ENCODE results near the gene HNRNPCL1.

GRCh38 chr1:12851779-12852178, 3.3 kb upstream of the HNRNPCL1 start:
- no peak for TF ChIP-seq POLR2AphosphoS5 (IDR thresholded peaks at IDR 0.05; ENCODE audit: insufficient read depth in 1 of 2, low read depth in 1 of 2)
- TF ChIP-seq CTCF (IDR thresholded peaks at IDR 0.05): no peak
- TF ChIP-seq POLR2A (IDR thresholded peaks at IDR 0.05): no peak

Measured in vagina (tissue), 2 donors.